GM18519 (cell line): ENCODE data around the gene SIGLEC12.
"Not testable (repeated sequence)": the region's sequence is repeated elsewhere in the genome, so short reads cannot be mapped to it uniquely, and the experiment has no call there.

Source experiments
- ATAC-seq: cut with Tn5 transposase; IDR thresholded peaks from one replicate; pipeline ENCODE4 v1.9.1; 2021; ENCODE audit warnings: mild to moderate bottlenecking, moderate library complexity; ENCODE audit not compliant: unreplicated experiment, low FRiP score

SIGLEC12 gene

GRCh38 chr19:51460164-51460992 is 41.2 kb downstream of the SIGLEC12 start:
- no peak for ATAC-seq

GRCh38 chr19:51458899-51459505 is 42.6 kb downstream of the SIGLEC12 start:
- no peak for ATAC-seq

GRCh38 chr19:51458051-51458645 is 43.5 kb downstream of the SIGLEC12 start, which contains the start of gene SIGLEC8:
TSS of gene SIGLEC8 (minus strand) at chr19:51458454. CDS start at chr19:51458387, 67 bp downstream.
- ATAC-seq: no peak

DNA sequence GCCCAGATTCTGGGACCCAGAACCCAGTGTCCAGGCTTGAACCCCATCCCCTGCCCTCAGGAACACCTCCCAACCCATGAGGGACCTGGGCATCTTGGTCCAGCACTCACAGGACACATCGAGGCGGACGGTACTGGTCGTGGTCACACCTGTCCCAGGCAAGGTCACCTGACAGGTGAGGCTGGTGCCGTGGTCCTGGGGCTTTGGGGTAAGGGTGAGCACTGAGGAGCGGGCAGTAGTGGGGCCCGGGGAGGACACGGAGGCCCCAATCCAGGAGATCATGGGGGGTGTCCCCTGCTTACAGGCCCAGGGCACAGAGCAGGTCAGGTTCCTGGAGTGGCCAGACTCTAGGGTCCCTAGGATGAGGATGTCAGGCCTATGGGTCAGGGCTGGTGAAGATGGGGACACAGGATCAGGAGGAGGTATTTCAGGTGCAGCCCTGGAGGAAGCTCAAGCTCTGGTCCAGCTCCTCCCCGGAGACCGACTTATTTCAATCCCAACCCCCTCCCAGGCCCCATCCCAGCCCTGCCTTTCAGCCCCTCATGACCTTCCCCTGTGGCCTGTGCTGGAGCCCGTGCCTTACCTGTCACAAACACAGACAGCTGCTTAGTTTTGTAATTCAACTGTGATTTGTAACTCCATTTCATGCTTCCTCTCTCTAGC is 44.1 kb downstream of the SIGLEC12 start:
- no peak for ATAC-seq

DNA sequence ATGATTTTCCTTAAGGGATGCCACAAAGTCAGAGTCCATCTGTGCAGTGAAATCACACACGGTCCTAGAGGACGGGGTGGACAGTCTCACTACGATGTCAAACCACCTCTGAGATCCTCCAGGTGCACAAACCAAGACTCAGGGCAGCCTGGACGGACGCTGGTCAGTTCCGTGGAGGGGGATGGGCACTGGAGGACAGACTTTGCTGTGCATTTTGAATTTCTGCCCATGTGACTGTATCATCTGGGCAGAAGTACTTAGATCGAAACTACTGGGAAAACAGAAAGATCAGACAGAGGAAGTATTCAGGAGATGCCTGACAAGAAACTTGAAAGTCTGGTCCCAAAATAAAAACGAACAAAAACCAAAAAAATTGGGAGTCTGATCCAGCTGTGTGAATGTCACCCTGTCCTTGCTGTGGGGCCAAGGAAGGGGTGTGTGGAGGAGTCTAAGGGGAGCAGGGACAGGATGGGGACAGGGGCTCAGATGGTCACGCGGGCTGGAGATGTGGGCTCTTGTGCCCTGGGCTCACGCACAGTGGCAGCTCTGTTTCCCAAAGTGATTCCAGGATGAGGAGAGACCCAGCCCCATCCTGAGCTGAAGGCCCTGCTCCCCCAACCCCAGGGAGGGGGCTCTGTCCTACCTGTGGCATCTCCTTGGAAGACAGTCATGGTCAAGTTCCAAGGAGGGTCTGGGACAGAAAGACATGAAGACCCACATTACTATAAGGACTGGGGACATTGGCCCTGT is 44.9 kb downstream of the SIGLEC12 start:
- ATAC-seq: no peak

- ATAC-seq: no peak
These were observed 50.8 kb downstream of the SIGLEC12 start for GRCh38 chr19:51450730-51451307.

- ATAC-seq: no peak
These were observed 53.1 kb downstream of the SIGLEC12 start for GRCh38 chr19:51448411-51449016.

GRCh38 chr19:51448011-51448410 is 53.6 kb downstream of the SIGLEC12 start:
- ATAC-seq: no peak

- not testable (repeated sequence) for ATAC-seq
These were observed 54.1 kb downstream of the SIGLEC12 start for GRCh38 chr19:51447510-51447909.

DNA sequence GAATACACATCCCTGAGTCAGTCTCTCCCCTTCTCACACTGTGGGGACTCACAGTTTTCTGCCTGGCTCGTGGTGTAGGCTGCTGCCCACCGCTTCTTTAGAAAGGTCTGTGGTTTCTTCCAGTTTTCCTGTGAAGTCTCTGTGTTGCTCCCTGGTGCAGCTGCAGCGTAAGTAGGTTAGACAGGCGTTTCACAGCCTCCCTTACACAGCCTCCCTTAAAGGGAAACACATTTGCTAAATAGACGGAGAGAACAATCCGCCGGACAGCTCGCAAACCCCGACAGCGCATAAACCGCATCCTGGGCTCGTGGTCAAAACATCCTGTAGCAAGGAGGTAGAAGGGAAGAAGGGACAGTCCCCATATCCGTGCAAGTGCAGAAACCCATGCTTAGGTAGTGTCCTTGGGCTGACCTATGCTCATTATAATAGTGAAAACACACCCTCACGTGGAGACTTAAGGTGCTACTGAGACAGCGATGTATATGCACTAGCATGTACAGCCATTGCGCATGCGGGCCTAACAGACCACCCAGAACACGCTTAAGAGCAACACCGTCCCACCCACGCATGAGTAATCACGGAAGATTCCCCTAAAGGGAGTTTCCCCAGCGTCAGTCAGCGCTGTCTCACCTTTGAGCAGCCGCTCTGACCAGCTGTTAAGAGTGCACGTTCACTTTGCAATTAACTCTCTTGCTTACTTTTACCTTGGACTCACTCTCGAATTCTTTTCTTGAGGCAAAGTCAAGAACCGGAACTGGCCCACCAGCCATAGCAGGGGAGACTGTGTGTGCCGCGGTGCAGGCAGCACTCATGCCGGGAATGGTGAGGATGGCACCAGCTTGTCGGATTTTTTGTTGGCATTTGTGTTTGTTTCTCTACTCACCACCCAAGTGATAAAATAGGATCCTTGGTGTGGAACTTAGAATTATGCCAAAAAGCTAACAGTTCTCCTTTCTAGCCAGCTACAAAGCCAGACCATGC is 59.9 kb downstream of the SIGLEC12 start:
- peak; percentile 72 for ATAC-seq
